C4-2B (cell line): Measurements from ENCODE around the gene RPL28.
"Not testable (repeated sequence)": the region's sequence is repeated elsewhere in the genome, so short reads cannot be mapped to it uniquely, and the experiment has no call there.

Source experiments
- CTCF ChIP-seq: fragments of 450-650 bp; conservative IDR thresholded peaks from 2 replicates; pipeline ENCODE4 v1.5.1; 2017; ENCODE audit warnings: mild to moderate bottlenecking
- ZFX ChIP-seq: fragments of 450-650 bp; IDR thresholded peaks from 2 replicates; pipeline ENCODE4 v1.6.1; 2017

- TF ChIP-seq CTCF, ZFX: not testable (repeated sequence)
These were observed 23.4 kb downstream of the RPL28 start for GRCh38 chr19:55409179-55409578.
